Stimulated activated CD8-positive, alpha-beta memory T cell treated with anti-CD3 and anti-CD28 coated beads, Interleukin-4, amount 100 ng/mL, for 4 hours (primary cell): ENCODE measurements around the gene OCEL1.
"Not testable (repeated sequence)": the region's sequence is repeated elsewhere in the genome, so short reads cannot be mapped to it uniquely, and the experiment has no call there.

Experiments
- DNase-seq, 2 donors: peaks; one replicate each; pipeline ENCODE4 v3.0.0-alpha.2; 2020; ENCODE audit warnings: low read depth in 2 of 2, low spot score in 1 of 2

Gene OCEL1

GRCh38 chr19:17226002-17226933 lies at the start of gene OCEL1:
TSS of gene OCEL1 (plus strand) at chr19:17226226. CDS start at chr19:17226248, 22 bp downstream.
- DNase-seq, result peak; percentile 93 to 96

GRCh38 chr19:17178291-17178690 lies 47.7 kb upstream of the OCEL1 start:
- DNase-seq, result no peak

GRCh38 chr19:17180997-17181702 lies 44.9 kb upstream of the OCEL1 start:
- no peak for DNase-seq

- no peak for DNase-seq
Observed at GRCh38 chr19:17183271-17183761, 42.7 kb upstream of the OCEL1 start.

- no peak for DNase-seq
Observed at GRCh38 chr19:17183858-17184321, 42.1 kb upstream of the OCEL1 start.

GRCh38 chr19:17184371-17184841 lies 41.6 kb upstream of the OCEL1 start:
- DNase-seq, result peak in 1 of 2 donors; percentile 32

GRCh38 chr19:17185590-17185989 lies 40.4 kb upstream of the OCEL1 start:
- no peak for DNase-seq

- not testable (repeated sequence) for DNase-seq
Observed at GRCh38 chr19:17191736-17192135, 34.3 kb upstream of the OCEL1 start.

- no peak for DNase-seq
Observed at GRCh38 chr19:17192751-17193150, 33.3 kb upstream of the OCEL1 start.

- no peak for DNase-seq
Observed at GRCh38 chr19:17194608-17195007, 31.4 kb upstream of the OCEL1 start.

GRCh38 chr19:17195106-17195505 lies 30.9 kb upstream of the OCEL1 start:
- DNase-seq, result no peak

- DNase-seq, result no peak
Observed at GRCh38 chr19:17196610-17197009, 29.4 kb upstream of the OCEL1 start.

GRCh38 chr19:17197666-17198065 lies 28.4 kb upstream of the OCEL1 start:
- DNase-seq, result no peak

- DNase-seq, result no peak
Observed at GRCh38 chr19:17200408-17201079, 25.5 kb upstream of the OCEL1 start.

- DNase-seq, result no peak
Observed at GRCh38 chr19:17202249-17202648, 23.8 kb upstream of the OCEL1 start.

GRCh38 chr19:17202713-17203112 lies 23.3 kb upstream of the OCEL1 start:
- DNase-seq, result no peak

GRCh38 chr19:17205237-17206140 lies 20.5 kb upstream of the OCEL1 start:
- DNase-seq, result no peak

- DNase-seq, result no peak
Observed at GRCh38 chr19:17206736-17207581, 19.1 kb upstream of the OCEL1 start.
